ENCODE results near the gene ZNF664.

GRCh38 chr12:123998991-123999359 is 26.0 kb downstream of the ZNF664 start:
- TF ChIP-seq RAD21 (IDR thresholded peaks at IDR 0.05; ENCODE audit: low read length): no peak
- no peak for TF ChIP-seq CTCF (conservative IDR thresholded peaks at IDR 0.05; ENCODE audit: low read depth, low read length)
- TF ChIP-seq RCOR1 (IDR thresholded peaks at IDR 0.05; ENCODE audit: insufficient replicate concordance, low read length): no peak
- TF ChIP-seq SMC3 (IDR thresholded peaks at IDR 0.05; ENCODE audit: low read depth, low read length): no peak
- TF ChIP-seq MXI1 (IDR thresholded peaks at IDR 0.05; ENCODE audit: borderline replicate concordance, low read depth, low read length): no peak
- TF ChIP-seq MAFK (IDR thresholded peaks at IDR 0.05; ENCODE audit: low read depth, low read length): no peak
- TF ChIP-seq POLR2A (IDR thresholded peaks at IDR 0.05; ENCODE audit: low read depth, low read length): no peak
- TF ChIP-seq RFX5 (IDR thresholded peaks at IDR 0.05; ENCODE audit: low read depth, low read length): no peak
- TF ChIP-seq FOS (IDR thresholded peaks at IDR 0.05; ENCODE audit: low read depth, low read length): no peak
- no peak for TF ChIP-seq MAZ (IDR thresholded peaks at IDR 0.05; ENCODE audit: borderline replicate concordance, low read depth, low read length)

Data from IMR-90 (cell line).